Liver (tissue), 9 donors: ENCODE results near the gene CACNG3. TPM values are rescaled to one million over a fixed set of nuclear protein-coding genes. Genes with fewer than 3 reads are reported as not detected.

Experiments
- DNase-seq: peaks from one replicate; pipeline ENCODE4 v3.0.0-alpha.2; 2017; ENCODE audit warnings: low spot score
- H3K27ac ChIP-seq, 2 donors: one replicate each; pipeline ENCODE4 v1.7.0; 2013; ENCODE audit warnings: inconsistent platforms in 2 of 2, low read length in 2 of 2, control low read depth in 1 of 2, low read depth in 1 of 2, mild to moderate bottlenecking in 1 of 2
- H3K27me3 ChIP-seq, 4 donors: one replicate each; pipeline versions ENCODE4 v1.6.1 to v1.7.0; 2013; ENCODE audit warnings: low read length in 3 of 4, inconsistent platforms in 1 of 4, mild to moderate bottlenecking in 1 of 4, moderate library complexity in 1 of 4; ENCODE audit not compliant: control insufficient read depth in 4 of 4, insufficient read depth in 4 of 4
- H3K36me3 ChIP-seq, 4 donors: one replicate each; pipeline versions ENCODE4 v1.6.1 to v1.7.0; 2013; ENCODE audit warnings: low read length in 3 of 4, mild to moderate bottlenecking in 3 of 4, low read depth in 1 of 4, moderate library complexity in 1 of 4; ENCODE audit not compliant: control insufficient read depth in 4 of 4, insufficient read depth in 3 of 4
- H3K4me1 ChIP-seq, 4 donors: one replicate each; pipeline versions ENCODE4 v1.6.1 to v1.7.0; 2013; ENCODE audit warnings: low read length in 3 of 4, mild to moderate bottlenecking in 3 of 4, moderate library complexity in 1 of 4; ENCODE audit not compliant: control insufficient read depth in 4 of 4, insufficient read depth in 4 of 4
- H3K4me3 ChIP-seq, 3 donors: one replicate each; pipeline versions ENCODE4 v1.6.1 to v1.7.0; 2013; ENCODE audit warnings: low read length in 3 of 3, control low read depth in 1 of 3, low read depth in 1 of 3, mild to moderate bottlenecking in 1 of 3
- H3K9ac ChIP-seq, 2 donors: one replicate each; pipeline ENCODE4 v1.7.0; 2013; ENCODE audit warnings: low read length in 2 of 2, mild to moderate bottlenecking in 2 of 2, moderate library complexity in 2 of 2, control low read depth in 1 of 2, low read depth in 1 of 2
- H3K9me3 ChIP-seq, 4 donors: one replicate each; pipeline versions ENCODE4 v1.6.1 to v1.7.0; 2013; ENCODE audit warnings: low read length in 3 of 4; ENCODE audit not compliant: control insufficient read depth in 4 of 4
- ATF3 ChIP-seq: IDR thresholded peaks from 2 replicates; pipeline ENCODE4 v1.6.1; 2016; ENCODE audit warnings: antibody characterized with exemption
- EGR1 ChIP-seq, 2 donors: IDR thresholded peaks; 2 replicates each; pipeline ENCODE4 v1.6.1; 2016 to 2018; ENCODE audit warnings: antibody characterized with exemption in 2 of 2, low read depth in 2 of 2
- FOXA1 ChIP-seq: IDR thresholded peaks from 2 replicates; pipeline ENCODE4 v1.6.1; 2016; ENCODE audit warnings: antibody characterized with exemption
- FOXA2 ChIP-seq: IDR thresholded peaks from 2 replicates; pipeline ENCODE4 v1.6.1; 2016; ENCODE audit warnings: antibody characterized with exemption
- GABPA ChIP-seq, 2 donors: IDR thresholded peaks in 1 of 2; conservative IDR thresholded peaks in 1 of 2; 2 replicates each; pipeline ENCODE4 v1.6.1; 2016; ENCODE audit warnings: antibody characterized with exemption in 2 of 2, mild to moderate bottlenecking in 1 of 2, moderate library complexity in 1 of 2
- HNF4A ChIP-seq, 2 donors: conservative IDR thresholded peaks; 2 replicates each; pipeline ENCODE4 v1.6.1; 2016; ENCODE audit warnings: antibody characterized with exemption in 2 of 2, mild to moderate bottlenecking in 2 of 2
- MAX ChIP-seq: IDR thresholded peaks from 2 replicates; pipeline ENCODE4 v1.6.1; 2016; ENCODE audit warnings: antibody characterized with exemption
- NR2F2 ChIP-seq: IDR thresholded peaks from 2 replicates; pipeline ENCODE4 v1.6.1; 2016; ENCODE audit warnings: antibody characterized with exemption
- RAD21 ChIP-seq, 2 donors: IDR thresholded peaks; 2 replicates each; pipeline ENCODE4 v1.6.1; 2016; ENCODE audit warnings: antibody characterized with exemption in 2 of 2, mild to moderate bottlenecking in 2 of 2
- REST ChIP-seq: IDR thresholded peaks from 2 replicates; pipeline ENCODE4 v1.6.1; 2016; ENCODE audit warnings: antibody characterized with exemption, mild to moderate bottlenecking
- RXRA ChIP-seq, 2 donors: IDR thresholded peaks; 2 replicates each; pipeline ENCODE4 v1.6.1; 2017 to 2018; ENCODE audit warnings: antibody characterized with exemption in 2 of 2, mild to moderate bottlenecking in 1 of 2
- SP1 ChIP-seq: IDR thresholded peaks from 2 replicates; pipeline ENCODE4 v1.6.1; 2018; ENCODE audit warnings: antibody characterized with exemption, mild to moderate bottlenecking
- TAF1 ChIP-seq: conservative IDR thresholded peaks from 2 replicates; pipeline ENCODE4 v1.6.1; 2016; ENCODE audit warnings: antibody characterized with exemption, mild to moderate bottlenecking
- YY1 ChIP-seq: IDR thresholded peaks from 2 replicates; pipeline ENCODE4 v1.6.1; 2016; ENCODE audit warnings: antibody characterized with exemption, mild to moderate bottlenecking
- ZBTB33 ChIP-seq: IDR thresholded peaks from 2 replicates; pipeline ENCODE4 v1.6.1; 2016; ENCODE audit warnings: antibody characterized with exemption
- WGBS: extraction: QIAGEN DNeasy Blood & Tissue Kit; methylation state at CpG from one replicate; pipeline ENCODE4 v1.1.7; 2013; 5-methylcytosine and 5-hydroxymethylcytosine counted together
- polyA plus RNA-seq, 2 donors: library from polyadenylated mRNA; stranded (reverse) in 1 of 2; unstranded in 1 of 2; fragments of 200-250 nt in 1 of 2; fragments of >200 nt in 1 of 2; fragmentation: Nextera tagmentation in 1 of 2; extraction: Ambion mirVana in 1 of 2; gene quantifications; one replicate each; pipeline versions ENCODE4 v1.2.1 to v1.2.3, GENCODE V29; 2013 to 2015
- total RNA-seq, 2 donors: library from RNA; depleted of rRNA; stranded (reverse); fragments of >200 nt; gene quantifications; one replicate each; pipeline ENCODE4 v1.2.3, GENCODE V29; 2014
- donor health status: healthy.
- donor health status: healthy.
- donor health status: healthy.
- donor health status: healthy.
- donor health status: healthy.

Gene CACNG3
- total and polyA plus RNA-seq, 4 donors = not detected

GRCh38 chr16:24309258-24310142 is 53.4 kb downstream of the CACNG3 start:
- Histone ChIP-seq H3K9me3 (no peaks in the 10 kb centered on the region), H3K27me3 (peaks cover 0 to 3% (median 2%) of the 10 kb centered on the region in 4 donors), H3K4me3 (no peak overlapping the region), H3K36me3 (no peaks in the 10 kb centered on the region), H3K9ac (no peak overlapping the region), H3K4me1 (no peaks in the 10 kb centered on the region), H3K27ac (no peak overlapping the region)
- DNase-seq = no peak
- TF ChIP-seq NR2F2 (no peak), FOXA2 (no peak), ATF3 (no peak), TAF1 (no peak), ZBTB33 (no peak), SP1 (no peak), GABPA (IDR thresholded peaks at IDR 0.05 in 1 of 2, conservative IDR thresholded peaks at IDR 0.05 in 1 of 2) (no peak), HNF4A (conservative IDR thresholded peaks at IDR 0.05) (no peak), YY1 (no peak), REST (no peak), MAX (no peak), RXRA (IDR thresholded peaks at IDR 0.05) (no peak)
- 69% methylated on average over 13 of the region's 13 CpGs for WGBS

GRCh38 chr16:24315343-24315742 is 59.2 kb downstream of the CACNG3 start:
- no peak overlapping the region for H3K9ac ChIP-seq
- no peak overlapping the region for H3K4me3 ChIP-seq
- no peaks in the 10 kb centered on the region for H3K4me1 ChIP-seq
- peaks cover 0 to 3% (median under 1%) of the 10 kb centered on the region in 4 donors for H3K27me3 ChIP-seq
- H3K9me3 ChIP-seq = no peaks in the 10 kb centered on the region
- DNase-seq = no peak
- no peak overlapping the region for H3K27ac ChIP-seq
- no peaks in the 10 kb centered on the region for H3K36me3 ChIP-seq
- TF ChIP-seq ZBTB33 = no peak
- TF ChIP-seq FOXA1 = no peak
- TF ChIP-seq SP1 = no peak
- no peak for TF ChIP-seq RAD21 (IDR thresholded peaks at IDR 0.05)
- no peak for TF ChIP-seq EGR1 (IDR thresholded peaks at IDR 0.05; ENCODE audit: low read depth in 2 of 2)
- no peak for TF ChIP-seq MAX
